GM19035 (cell line): Measurements from ENCODE around the gene PREP.

Source experiments
- ATAC-seq: cut with Tn5 transposase; IDR thresholded peaks from one replicate; pipeline ENCODE4 v1.9.1; 2021; ENCODE audit not compliant: unreplicated experiment

Gene PREP

GRCh38 chr6:105398859-105399258, 4.0 kb downstream of the PREP start:
- ATAC-seq: no peak

GRCh38 chr6:105397987-105398386, 4.9 kb downstream of the PREP start:
- ATAC-seq: no peak

DNA sequence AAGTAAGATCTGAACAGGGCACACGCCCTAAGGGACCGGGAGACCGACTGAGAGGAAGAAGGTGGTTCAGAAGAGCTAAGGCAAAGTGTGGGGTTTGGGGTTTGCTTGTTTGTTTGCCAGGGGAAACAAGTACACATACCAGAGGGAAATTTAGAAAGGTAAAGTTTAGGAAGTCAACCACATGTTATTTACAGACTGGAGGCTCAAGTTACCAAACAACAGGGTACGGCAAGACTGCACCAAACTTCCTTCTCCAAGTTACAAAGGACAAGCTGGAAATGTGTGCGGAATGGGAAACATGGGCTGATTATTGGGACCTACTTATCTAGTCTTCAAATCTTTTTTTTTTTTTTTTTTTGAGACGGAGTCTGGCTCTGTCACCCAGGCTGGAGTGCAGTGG, 11.2 kb downstream of the PREP start:
- no peak for ATAC-seq

GRCh38 chr6:105389543-105389942, 13.3 kb downstream of the PREP start:
- ATAC-seq: no peak

DNA sequence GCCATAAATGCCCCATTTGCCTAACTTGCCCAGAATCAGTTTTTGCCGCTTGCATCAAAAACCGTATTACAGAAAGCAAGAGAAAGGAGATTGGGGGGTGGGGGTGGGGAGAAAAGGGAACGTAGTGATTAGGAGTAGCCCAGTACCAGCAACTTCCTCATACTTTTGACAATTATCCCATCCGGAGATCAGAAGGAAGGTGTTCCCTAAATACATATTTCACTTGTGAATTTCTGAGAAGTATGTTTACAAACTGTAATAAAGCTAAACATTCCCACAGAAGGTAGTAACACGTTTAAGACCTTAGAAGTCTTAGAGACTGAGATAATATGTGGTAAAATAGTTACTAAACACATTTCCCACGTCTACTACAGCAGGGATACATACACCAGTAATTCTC, 14.5 kb downstream of the PREP start:
- ATAC-seq: no peak

DNA sequence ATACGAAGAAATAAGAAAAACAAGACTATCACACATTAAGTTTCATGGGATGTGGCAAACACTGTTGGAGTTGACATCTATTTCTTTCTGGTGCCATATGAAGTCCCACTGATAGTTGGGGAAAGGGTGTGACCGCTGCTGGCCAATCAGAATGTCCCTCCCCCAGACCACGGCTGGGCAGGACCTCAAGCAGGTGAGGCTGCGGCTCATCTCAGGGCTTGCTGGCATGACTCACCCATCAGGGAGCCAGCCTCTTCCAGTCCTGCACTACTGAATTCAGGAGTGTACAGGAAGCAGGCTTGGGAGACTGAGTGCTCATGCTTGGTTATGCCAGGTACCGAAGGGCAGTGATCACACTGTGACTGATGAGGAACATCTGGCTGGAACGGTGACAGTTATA, 18.9 kb downstream of the PREP start:
- no peak for ATAC-seq

DNA sequence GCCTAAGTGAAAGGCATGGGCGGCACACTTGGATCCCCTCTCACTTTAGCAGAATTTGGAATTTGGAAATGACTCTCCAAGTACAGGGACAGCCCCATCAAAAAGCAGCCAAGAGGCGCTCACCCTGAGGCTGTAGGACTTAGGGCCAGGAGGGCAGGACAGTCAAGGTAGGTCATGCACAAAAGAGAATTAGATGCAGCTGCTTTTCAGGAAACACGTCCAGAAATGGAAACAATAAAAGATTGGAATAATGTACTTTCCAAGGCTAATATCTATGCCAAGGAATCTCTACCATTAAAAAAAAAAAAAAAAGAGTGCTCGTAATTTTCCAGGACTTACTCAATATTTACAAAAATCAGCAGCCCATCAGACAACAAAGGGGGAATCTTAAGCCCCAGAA, 19.9 kb downstream of the PREP start:
- ATAC-seq: no peak

GRCh38 chr6:105382496-105382895, 20.4 kb downstream of the PREP start:
- no peak for ATAC-seq

- no peak for ATAC-seq
These were observed 22.2 kb downstream of the PREP start for GRCh38 chr6:105380634-105381033.

- no peak for ATAC-seq
These were observed 27.1 kb downstream of the PREP start for GRCh38 chr6:105375797-105376196.

- ATAC-seq: no peak
These were observed 28.9 kb downstream of the PREP start for GRCh38 chr6:105374010-105374420.

DNA sequence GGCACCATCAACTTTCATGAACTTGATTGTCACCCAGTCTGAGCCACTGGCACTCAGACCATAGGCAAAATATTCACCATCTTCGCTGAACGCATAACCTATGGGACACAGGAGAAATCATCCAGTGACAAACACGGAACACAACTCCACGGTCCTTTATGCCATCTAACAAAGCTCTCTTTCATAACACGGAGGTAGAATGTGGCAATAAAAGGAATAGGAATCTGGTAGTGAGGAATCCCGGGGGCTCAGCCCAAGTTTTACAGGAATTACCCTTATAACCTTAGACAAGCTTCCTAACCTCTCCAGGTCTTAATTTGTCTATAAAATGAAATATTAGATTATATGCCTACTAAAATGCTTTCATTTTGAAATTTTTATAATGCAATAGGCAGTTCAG, 29.4 kb downstream of the PREP start:
- no peak for ATAC-seq

- no peak for ATAC-seq
These were observed 30.1 kb downstream of the PREP start for GRCh38 chr6:105372849-105373182.

DNA sequence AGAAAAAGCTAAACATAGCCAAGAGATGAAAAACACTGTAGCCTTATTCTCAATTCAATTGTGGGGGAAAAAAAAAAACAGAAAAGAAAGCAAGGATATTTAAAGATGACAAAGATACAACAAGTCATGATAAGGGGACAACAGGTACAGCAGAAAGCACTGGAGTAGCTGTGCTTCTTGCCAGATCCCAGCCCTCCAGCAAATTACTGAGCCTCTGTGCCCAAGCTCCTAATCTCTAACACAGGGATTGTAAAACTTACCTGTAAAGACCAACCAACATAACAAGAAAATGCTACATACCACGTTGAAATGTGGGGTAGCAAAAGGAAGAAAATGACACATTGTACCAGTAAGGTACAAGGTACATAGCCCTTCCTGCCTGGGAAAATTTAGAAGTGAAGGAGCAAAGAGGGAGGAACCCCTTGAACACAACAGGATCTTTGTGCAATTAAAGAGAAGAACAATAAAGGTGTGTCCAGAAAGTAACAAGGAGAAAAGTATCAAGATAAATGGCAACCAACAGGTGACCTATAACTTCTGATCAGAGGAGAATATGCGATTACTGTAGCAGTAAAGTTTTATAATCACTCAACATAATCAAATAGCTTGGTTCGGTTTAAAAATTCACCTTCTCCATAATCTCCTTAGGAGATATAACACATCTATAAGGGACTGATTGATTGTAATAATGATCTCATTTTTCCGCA, 30.6 kb downstream of the PREP start:
- ATAC-seq: no peak

- no peak for ATAC-seq
These were observed 32.5 kb downstream of the PREP start for GRCh38 chr6:105370351-105370750.

- no peak for ATAC-seq
These were observed 33.7 kb downstream of the PREP start for GRCh38 chr6:105369145-105369544.

DNA sequence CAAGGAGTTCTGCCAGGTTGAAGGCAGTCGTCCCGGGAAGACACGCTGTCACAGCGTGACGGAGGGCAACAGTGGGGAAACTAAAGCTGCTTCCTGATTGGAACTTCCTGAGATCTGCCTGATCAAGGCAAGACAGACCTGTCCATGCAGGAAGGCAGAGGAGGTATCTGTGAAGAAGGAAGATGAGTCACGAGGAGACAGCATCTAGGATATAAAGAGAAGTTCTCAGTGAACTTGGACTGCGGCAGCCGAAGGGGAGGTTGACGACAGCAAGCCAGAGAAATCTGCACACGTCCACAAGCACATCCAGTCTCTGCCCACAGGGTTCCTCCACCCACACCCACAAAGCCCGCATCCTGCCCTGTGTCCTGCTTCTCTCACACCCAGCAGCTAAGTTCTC, 38.6 kb downstream of the PREP start:
- no peak for ATAC-seq

- ATAC-seq: no peak
These were observed 39.7 kb downstream of the PREP start for GRCh38 chr6:105363100-105363754.

- no peak for ATAC-seq
These were observed 43.2 kb downstream of the PREP start for GRCh38 chr6:105359419-105360370.

DNA sequence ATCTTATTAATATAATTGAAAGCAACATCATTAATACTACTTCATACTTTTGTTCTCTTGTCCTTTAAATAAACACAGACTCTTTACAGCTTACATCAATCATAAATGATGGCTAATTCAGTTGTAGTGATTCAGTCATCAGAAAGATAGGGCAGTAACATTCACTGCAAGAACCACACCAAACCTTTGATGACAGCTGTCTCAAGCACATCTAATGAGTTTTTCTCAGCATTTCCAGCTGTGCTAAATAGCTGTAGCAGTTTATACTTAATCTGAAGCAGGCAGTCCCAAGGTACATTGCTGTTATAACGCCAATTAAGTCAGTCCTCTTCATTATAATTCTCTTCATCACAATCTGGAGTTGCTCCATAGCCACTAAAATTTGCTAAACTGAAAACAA, 45.7 kb downstream of the PREP start:
- no peak for ATAC-seq

DNA sequence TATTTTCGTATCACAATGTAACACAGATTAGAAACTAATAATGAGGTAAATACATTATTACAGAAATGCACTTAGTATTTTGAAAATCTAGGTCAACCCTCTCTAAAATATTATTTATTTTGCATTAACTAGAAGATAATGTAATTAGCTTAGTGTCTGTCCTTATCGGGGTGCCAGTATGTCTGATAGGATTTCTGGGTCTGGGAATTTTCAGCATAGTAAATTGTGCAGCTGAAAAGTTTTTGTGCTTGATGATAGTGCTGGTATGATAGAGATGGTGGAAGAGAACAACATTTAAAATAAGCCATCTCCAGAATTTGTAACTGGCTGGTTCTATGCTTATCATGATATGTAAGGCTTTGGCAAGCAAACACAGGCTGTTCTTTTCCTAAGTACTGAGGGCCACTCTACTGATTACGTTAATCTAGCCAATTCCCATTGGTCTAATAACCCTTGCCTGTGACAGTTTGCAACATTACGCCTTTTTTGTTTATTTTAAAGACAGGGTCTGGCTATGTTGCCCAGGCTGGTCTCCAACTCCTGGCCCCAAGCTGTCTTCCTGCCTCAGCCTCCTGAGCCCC, 50.8 kb downstream of the PREP start:
- ATAC-seq: no peak

DNA sequence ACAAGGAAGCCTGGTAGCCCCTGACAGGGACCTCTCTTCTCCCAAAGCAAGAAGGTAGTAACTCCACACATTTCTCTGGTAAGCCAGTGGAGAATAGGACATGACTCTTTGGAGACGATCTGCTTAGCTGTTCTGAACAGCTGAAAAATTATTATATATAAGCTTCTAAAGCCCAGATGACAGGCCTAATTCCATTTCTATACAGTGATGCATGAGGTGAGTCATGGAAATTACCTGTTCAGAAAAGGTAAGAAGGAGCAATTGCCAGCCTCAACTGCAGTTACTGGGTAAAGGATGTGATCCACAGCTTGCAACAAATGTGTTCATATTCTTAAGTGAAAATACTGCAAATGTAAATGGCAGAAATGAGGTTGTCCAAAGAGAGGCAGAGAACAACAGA, 54.0 kb downstream of the PREP start:
- no peak for ATAC-seq
